Activated CD4-positive, alpha-beta T cell treated with anti-CD3 and anti-CD28 coated beads, Interleukin-2, amount 10 ng/mL, durations not matched to agents 7 days and 5 days (primary cell): ENCODE results near the gene UBE2E2. TPM values are rescaled to one million over a fixed set of nuclear protein-coding genes. Genes with fewer than 3 reads are reported as not detected.
A peak's percentile ranks its signal among the peaks of the same experiment; 100 is the strongest.

Experiments used
- CTCF ChIA-PET: fragments of 350-600 bp; sonication (Branson Sonifier 250); formaldehyde crosslinking; loops from one replicate; lab custom pipeline; 2021; ENCODE audit warnings: antibody characterized with exemption; lab: Charles Lee
- POLR2A ChIA-PET: fragments of 350-600 bp; sonication (Branson Sonifier 250); formaldehyde crosslinking; loops from one replicate; lab custom pipeline; 2021; ENCODE audit warnings: antibody characterized with exemption; lab: Charles Lee
- DNase-seq: peaks from one replicate; pipeline ENCODE4 v3.0.0-alpha.2; 2020
- H3K27ac Mint-ChIP-seq: one replicate; pipeline ENCODE4 v1.8.0; 2021; ENCODE audit warnings: mild to moderate bottlenecking, moderate library complexity, mixed read lengths
- H3K27me3 Mint-ChIP-seq: one replicate; pipeline ENCODE4 v1.8.0; 2021; ENCODE audit warnings: mixed read lengths
- H3K36me3 Mint-ChIP-seq: one replicate; pipeline ENCODE4 v1.8.0; 2021; ENCODE audit warnings: low read depth, mixed read lengths
- H3K4me1 Mint-ChIP-seq: one replicate; pipeline ENCODE4 v1.8.0; 2021; ENCODE audit warnings: mixed read lengths
- H3K4me3 Mint-ChIP-seq: one replicate; pipeline ENCODE4 v1.8.0; 2021; ENCODE audit warnings: mild to moderate bottlenecking, moderate library complexity, mixed read lengths
- H3K9me3 Mint-ChIP-seq: one replicate; pipeline ENCODE4 v1.8.0; 2021; ENCODE audit warnings: mixed read lengths
- total RNA-seq, 2 experiments: library from RNA; stranded (reverse); gene quantifications; one replicate each; pipeline ENCODE4 v1.2.3, GENCODE V29; 2021

Gene UBE2E2
- total RNA-seq, 2 experiments from 2014 or later, result 1.7 to 4.7 TPM

GRCh38 chr3:23438657-23439056, 235.5 kb downstream of the UBE2E2 start:
- H3K9me3 Mint-ChIP-seq, result no peaks in the 10 kb centered on the region
- CTCF ChIA-PET, result no interaction called here
- POLR2A ChIA-PET, result no interaction called here
- peaks cover 3% of the 10 kb centered on the region for H3K27me3 Mint-ChIP-seq
- DNase-seq, result no peak
- H3K27ac Mint-ChIP-seq, result no peak overlapping the region
- peaks cover 37% of the 10 kb centered on the region for H3K4me1 Mint-ChIP-seq
- H3K36me3 Mint-ChIP-seq, result peaks cover 2% of the 10 kb centered on the region
- no peak overlapping the region for H3K4me3 Mint-ChIP-seq

GRCh38 chr3:23439080-23439479, 236.0 kb downstream of the UBE2E2 start:
- no peak for DNase-seq
- CTCF ChIA-PET, result no interaction called here
- H3K27ac Mint-ChIP-seq, result no peak overlapping the region
- H3K4me1 Mint-ChIP-seq, result peaks cover 37% of the 10 kb centered on the region
- H3K9me3 Mint-ChIP-seq, result no peaks in the 10 kb centered on the region
- H3K27me3 Mint-ChIP-seq, result peaks cover 3% of the 10 kb centered on the region
- POLR2A ChIA-PET, result no interaction called here
- no peak overlapping the region for H3K4me3 Mint-ChIP-seq
- peaks cover 2% of the 10 kb centered on the region for H3K36me3 Mint-ChIP-seq

GRCh38 chr3:23440416-23441294, 237.5 kb downstream of the UBE2E2 start:
- peak overlapping the region; percentile 16 for H3K4me3 Mint-ChIP-seq
- peaks cover 3% of the 10 kb centered on the region for H3K27me3 Mint-ChIP-seq
- H3K4me1 Mint-ChIP-seq, result peaks cover 31% of the 10 kb centered on the region
- ChIA-PET POLR2A (no interaction called here), CTCF (interaction anchor here (1.1 kb wide), 1 partner anchor 16 kb away, joined by 3 read pairs; no protein-coding TSS in a partner anchor)
- DNase-seq, result no peak
- peaks cover 2% of the 10 kb centered on the region for H3K36me3 Mint-ChIP-seq
- peak overlapping the region; percentile 72 for H3K27ac Mint-ChIP-seq
- peaks cover 6% of the 10 kb centered on the region for H3K9me3 Mint-ChIP-seq

GRCh38 chr3:23442598-23443383, 239.7 kb downstream of the UBE2E2 start:
- peaks cover 31% of the 10 kb centered on the region for H3K4me1 Mint-ChIP-seq
- no peaks in the 10 kb centered on the region for H3K27me3 Mint-ChIP-seq
- no peak overlapping the region for H3K27ac Mint-ChIP-seq
- H3K9me3 Mint-ChIP-seq, result peaks cover 8% of the 10 kb centered on the region
- H3K36me3 Mint-ChIP-seq, result peaks cover 2% of the 10 kb centered on the region
- POLR2A ChIA-PET, result interaction anchor here (0.7 kb wide), 1 partner anchor 226 kb away, joined by 3 read pairs; no protein-coding TSS in a partner anchor
- peak; percentile 38 for DNase-seq
- CTCF ChIA-PET, result interaction anchor here (0.9 kb wide), 1 partner anchor 15 kb away, joined by 3 read pairs; no protein-coding TSS in a partner anchor
- H3K4me3 Mint-ChIP-seq, result no peak overlapping the region

- H3K27me3 Mint-ChIP-seq, result no peaks in the 10 kb centered on the region
- ChIA-PET POLR2A (no interaction called here), CTCF (interaction anchor here (1.3 kb wide), 1 partner anchor 10 kb away, joined by 3 read pairs; no protein-coding TSS in a partner anchor)
- no peak overlapping the region for H3K4me3 Mint-ChIP-seq
- no peak for DNase-seq
- H3K36me3 Mint-ChIP-seq, result peaks cover 2% of the 10 kb centered on the region
- H3K4me1 Mint-ChIP-seq, result peaks cover 23% of the 10 kb centered on the region
- H3K9me3 Mint-ChIP-seq, result peaks cover 8% of the 10 kb centered on the region
- no peak overlapping the region for H3K27ac Mint-ChIP-seq
These were observed 241.3 kb downstream of the UBE2E2 start for GRCh38 chr3:23444386-23444785.

- no peak for DNase-seq
- Mint-ChIP-seq H3K27me3 (no peaks in the 10 kb centered on the region), H3K4me1 (peaks cover 11% of the 10 kb centered on the region), H3K36me3 (no peaks in the 10 kb centered on the region), H3K27ac (no peak overlapping the region), H3K9me3 (peaks cover 8% of the 10 kb centered on the region), H3K4me3 (no peak overlapping the region)
- POLR2A ChIA-PET, result no interaction called here
- CTCF ChIA-PET, result no interaction called here
These were observed 243.2 kb downstream of the UBE2E2 start for GRCh38 chr3:23446301-23446700.

GRCh38 chr3:23448998-23449537, 245.9 kb downstream of the UBE2E2 start:
- H3K9me3 Mint-ChIP-seq, result peaks cover 8% of the 10 kb centered on the region
- H3K4me3 Mint-ChIP-seq, result no peak overlapping the region
- CTCF ChIA-PET, result no interaction called here
- no peak overlapping the region for H3K27ac Mint-ChIP-seq
- POLR2A ChIA-PET, result no interaction called here
- no peaks in the 10 kb centered on the region for H3K36me3 Mint-ChIP-seq
- no peaks in the 10 kb centered on the region for H3K27me3 Mint-ChIP-seq
- DNase-seq, result no peak
- H3K4me1 Mint-ChIP-seq, result no peaks in the 10 kb centered on the region

- Mint-ChIP-seq H3K4me1 (no peaks in the 10 kb centered on the region), H3K27ac (no peak overlapping the region), H3K9me3 (peaks cover 5% of the 10 kb centered on the region), H3K4me3 (no peak overlapping the region), H3K36me3 (no peaks in the 10 kb centered on the region), H3K27me3 (no peaks in the 10 kb centered on the region)
- no peak for DNase-seq
- ChIA-PET CTCF (no interaction called here), POLR2A (no interaction called here)
These were observed 246.9 kb downstream of the UBE2E2 start for GRCh38 chr3:23450051-23450450.

GRCh38 chr3:23450806-23451205, 247.7 kb downstream of the UBE2E2 start:
- Mint-ChIP-seq H3K9me3 (peaks cover 2% of the 10 kb centered on the region), H3K4me3 (no peak overlapping the region), H3K36me3 (no peaks in the 10 kb centered on the region), H3K27me3 (no peaks in the 10 kb centered on the region), H3K27ac (no peak overlapping the region), H3K4me1 (no peaks in the 10 kb centered on the region)
- DNase-seq, result no peak
- ChIA-PET POLR2A (no interaction called here), CTCF (no interaction called here)

GRCh38 chr3:23452408-23452807, 249.3 kb downstream of the UBE2E2 start:
- H3K9me3 Mint-ChIP-seq, result no peaks in the 10 kb centered on the region
- CTCF ChIA-PET, result no interaction called here
- no peak overlapping the region for H3K4me3 Mint-ChIP-seq
- H3K27ac Mint-ChIP-seq, result no peak overlapping the region
- POLR2A ChIA-PET, result no interaction called here
- peaks cover under 1% of the 10 kb centered on the region for H3K4me1 Mint-ChIP-seq
- H3K36me3 Mint-ChIP-seq, result no peaks in the 10 kb centered on the region
- H3K27me3 Mint-ChIP-seq, result no peaks in the 10 kb centered on the region
- no peak for DNase-seq

- Mint-ChIP-seq H3K36me3 (no peaks in the 10 kb centered on the region), H3K9me3 (peaks cover 3% of the 10 kb centered on the region), H3K27ac (no peak overlapping the region), H3K4me1 (peaks cover 9% of the 10 kb centered on the region), H3K27me3 (no peaks in the 10 kb centered on the region), H3K4me3 (no peak overlapping the region)
- ChIA-PET CTCF (interaction anchor here (0.6 to 1.1 kb wide), 3 partner anchors 10 to 31 kb away, joined by 3 read pairs; no protein-coding TSS in a partner anchor), POLR2A (no interaction called here)
- DNase-seq, result no peak
These were observed 252.0 kb downstream of the UBE2E2 start for GRCh38 chr3:23455084-23455483.

GRCh38 chr3:23455775-23456174, 252.6 kb downstream of the UBE2E2 start:
- H3K4me1 Mint-ChIP-seq, result peaks cover 9% of the 10 kb centered on the region
- ChIA-PET CTCF (no interaction called here), POLR2A (no interaction called here)
- H3K9me3 Mint-ChIP-seq, result peaks cover 3% of the 10 kb centered on the region
- no peak for DNase-seq
- H3K36me3 Mint-ChIP-seq, result no peaks in the 10 kb centered on the region
- H3K27ac Mint-ChIP-seq, result no peak overlapping the region
- no peak overlapping the region for H3K4me3 Mint-ChIP-seq
- H3K27me3 Mint-ChIP-seq, result no peaks in the 10 kb centered on the region
